Prostate gland (tissue), 2 donors: ENCODE data around the gene HMCES. TPM values are rescaled to one million over a fixed set of nuclear protein-coding genes. Genes with fewer than 3 reads are reported as not detected.

Experiments used
- DNase-seq: peaks from one replicate; pipeline ENCODE4 v3.0.0-alpha.2; 2019; ENCODE audit warnings: low spot score
- H3K27ac ChIP-seq, 2 donors: fragments of 200-600 bp; sonication (generic); 2 replicates each; pipeline ENCODE4 v1.5.1; 2017 to 2019
- H3K27me3 ChIP-seq: fragments of 200-600 bp; sonication (generic); replicated peaks from 2 replicates; pipeline ENCODE4 v1.5.1; 2019; ENCODE audit not compliant: insufficient read depth
- H3K36me3 ChIP-seq, 2 donors: fragments of 200-600 bp; sonication (generic); 1 replicate in 1 of 2; 2 replicates in 1 of 2; pipeline versions ENCODE4 v1.5.1 to v1.8.1; 2017 to 2019
- H3K4me1 ChIP-seq: fragments of 200-600 bp; sonication (generic); replicated peaks from 2 replicates; pipeline ENCODE4 v1.5.1; 2019
- H3K4me3 ChIP-seq, 2 donors: fragments of 200-600 bp; sonication (generic); 2 replicates each; pipeline ENCODE4 v1.5.1; 2017 to 2019
- H3K9me3 ChIP-seq: fragments of 200-600 bp; sonication (generic); 2 replicates; pipeline ENCODE4 v1.5.1; 2017
- CTCF ChIP-seq, 4 experiments: fragments of 200-600 bp in 2 of 4; fragments of 450-650 bp in 2 of 4; sonication (generic) in 2 of 4; IDR thresholded peaks; 1 replicate in 3 of 4; 2 replicates in 1 of 4; pipeline ENCODE4 v1.5.1; 2016 to 2019; ENCODE audit warnings: antibody characterized with exemption in 4 of 4, mild to moderate bottlenecking in 2 of 4, moderate library complexity in 2 of 4
- POLR2A ChIP-seq: fragments of 450-650 bp; IDR thresholded peaks from one replicate; pipeline ENCODE4 v1.6.1; 2016; ENCODE audit warnings: antibody characterized with exemption, mild to moderate bottlenecking
- POLR2AphosphoS5 ChIP-seq: sonication (generic); formaldehyde crosslinking; IDR thresholded peaks from one replicate; pipeline ENCODE4 v1.6.1; 2017; ENCODE audit warnings: antibody characterized with exemption
- WGBS: methylation state at CpG from one replicate; pipeline ENCODE4 v1.1.5; 2018; 5-methylcytosine and 5-hydroxymethylcytosine counted together
- intact Hi-C: fragments of 100-400 bp; cut with DNase I; formaldehyde crosslinking; loops from one replicate; pipeline ENCODE4 v1.14.2; 2022
- total RNA-seq, 2 donors: library from RNA; depleted of rRNA; stranded (reverse); fragments of >200 nt; gene quantifications; one replicate each; pipeline ENCODE4 v1.1.0, GENCODE V29; 2016

HMCES gene
- total RNA-seq, 2 donors from 2014 or later: 29.1 to 34.9 TPM

GRCh38 chr3:129233538-129233937 lies 45.1 kb upstream of the HMCES start:
- DNase-seq: no peak
- no peaks in the 10 kb centered on the region for H3K36me3 ChIP-seq
- no peaks in the 10 kb centered on the region for H3K9me3 ChIP-seq
- no peak overlapping the region for H3K4me3 ChIP-seq
- H3K4me1 ChIP-seq: no peaks in the 10 kb centered on the region
- H3K27me3 ChIP-seq: no peaks in the 10 kb centered on the region
- no peak overlapping the region for H3K27ac ChIP-seq
- WGBS: 68% methylated on average over 4 of the region's 4 CpGs
- intact Hi-C loops: no loop called here
- TF ChIP-seq POLR2A (no peak), POLR2AphosphoS5 (no peak), CTCF (IDR thresholded peaks at IDR 0.05) (no peak)

- no peaks in the 10 kb centered on the region for H3K4me1 ChIP-seq
- no peaks in the 10 kb centered on the region for H3K36me3 ChIP-seq
- WGBS: 89% methylated on average over 3 of the region's 3 CpGs
- intact Hi-C loops: no loop called here
- DNase-seq: no peak
- H3K27ac ChIP-seq: no peak overlapping the region
- H3K27me3 ChIP-seq: no peaks in the 10 kb centered on the region
- H3K4me3 ChIP-seq: no peak overlapping the region
- no peak for TF ChIP-seq POLR2AphosphoS5
- TF ChIP-seq POLR2A: no peak
- TF ChIP-seq CTCF (IDR thresholded peaks at IDR 0.05): no peak
- no peaks in the 10 kb centered on the region for H3K9me3 ChIP-seq
These were observed 44.2 kb upstream of the HMCES start for GRCh38 chr3:129234441-129234840.

DNA sequence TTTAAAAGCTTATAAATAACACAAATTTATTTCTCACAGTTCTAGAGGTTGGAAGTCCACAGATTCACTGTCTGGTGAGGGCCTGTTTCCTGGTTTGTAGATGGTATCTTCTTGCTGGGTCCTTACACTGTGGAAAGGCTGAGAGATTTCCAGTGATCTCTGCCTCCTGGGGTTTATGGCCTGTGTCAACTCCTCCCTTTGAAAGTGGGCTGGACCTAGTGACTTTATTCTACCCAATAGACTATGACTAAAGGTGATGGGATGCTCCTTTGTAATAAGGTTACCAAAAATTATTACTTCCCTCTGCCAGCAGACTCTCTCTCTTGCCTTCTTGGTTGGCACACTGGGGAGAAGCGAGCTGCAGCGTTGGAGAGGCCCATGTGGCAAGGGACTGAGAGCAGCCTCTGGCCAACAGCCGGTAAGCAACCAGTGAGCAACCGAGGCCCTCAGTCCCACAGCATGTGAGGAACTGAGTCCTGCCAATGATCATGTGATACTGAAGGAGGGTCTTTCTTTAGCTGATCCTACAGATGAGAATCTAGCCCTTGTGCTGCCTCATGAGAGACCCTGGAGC lies 43.2 kb upstream of the HMCES start:
- Histone ChIP-seq H3K27me3 (no peaks in the 10 kb centered on the region), H3K4me1 (no peaks in the 10 kb centered on the region), H3K9me3 (no peaks in the 10 kb centered on the region), H3K4me3 (no peak overlapping the region), H3K36me3 (no peaks in the 10 kb centered on the region), H3K27ac (no peak overlapping the region)
- no peak for TF ChIP-seq POLR2AphosphoS5
- TF ChIP-seq CTCF (IDR thresholded peaks at IDR 0.05): no peak
- TF ChIP-seq POLR2A: no peak
- 95% methylated on average over 4 of the region's 4 CpGs for WGBS
- no peak for DNase-seq
- intact Hi-C loops: no loop called here

GRCh38 chr3:129238945-129239705 lies 39.5 kb upstream of the HMCES start:
- WGBS: 91% methylated on average over 8 of the region's 8 CpGs
- TF ChIP-seq POLR2AphosphoS5 (no peak), POLR2A (no peak), CTCF (IDR thresholded peaks at IDR 0.05) (no peak)
- H3K9me3 ChIP-seq: no peaks in the 10 kb centered on the region
- DNase-seq: no peak
- intact Hi-C loops: no loop called here
- no peaks in the 10 kb centered on the region for H3K36me3 ChIP-seq
- no peak overlapping the region for H3K4me3 ChIP-seq
- no peaks in the 10 kb centered on the region for H3K4me1 ChIP-seq
- H3K27me3 ChIP-seq: no peaks in the 10 kb centered on the region
- H3K27ac ChIP-seq: no peak overlapping the region

GRCh38 chr3:129239991-129240390 lies 38.7 kb upstream of the HMCES start:
- no peak for DNase-seq
- Histone ChIP-seq H3K27ac (no peak overlapping the region), H3K9me3 (no peaks in the 10 kb centered on the region), H3K4me3 (no peak overlapping the region), H3K27me3 (no peaks in the 10 kb centered on the region), H3K4me1 (no peaks in the 10 kb centered on the region), H3K36me3 (no peaks in the 10 kb centered on the region)
- 38% methylated on average over 6 of the region's 6 CpGs for WGBS
- TF ChIP-seq POLR2AphosphoS5 (no peak), POLR2A (no peak), CTCF (IDR thresholded peaks at IDR 0.05) (no peak)
- intact Hi-C loops: no loop called here
